SK-N-SH (cell line): ENCODE data around the gene AGBL4. TPM values are rescaled to one million over a fixed set of nuclear protein-coding genes. Genes with fewer than 3 reads are reported as not detected.

ENCODE experiments used
- CTCF ChIA-PET: fragments of 300-600, 350-600 bp; formaldehyde crosslinking; extraction: SDS; loops from one replicate; lab custom pipeline; 2021; lab: Yijun Ruan, JAX
- POLR2A ChIA-PET: fragments of 350-600 bp; sonication (Branson Sonifier 250); formaldehyde crosslinking; extraction: SDS; loops from one replicate; lab custom pipeline; 2020; ENCODE audit warnings: antibody characterized with exemption, inconsistent platforms; lab: Yijun Ruan, JAX
- DNase-seq: peaks from one replicate; pipeline ENCODE4 v3.0.0; 2012
- H2AFZ ChIP-seq: fragments of 200-600 bp; sonication (generic); 2 replicates; pipeline ENCODE4 v1.8.1; 2016; ENCODE audit warnings: antibody characterized with exemption, mild to moderate bottlenecking, low read depth
- H3F3A ChIP-seq: fragments of 200-600 bp; sonication (generic); replicated peaks from 2 replicates; pipeline ENCODE3; 2016; ENCODE audit warnings: antibody characterized with exemption, mild to moderate bottlenecking; ENCODE audit not compliant: insufficient read depth
- H3K27ac ChIP-seq, 2 experiments: fragments of 200-500 bp in 1 of 2; fragments of 200-600 bp in 1 of 2; sonication (Bioruptor generic) in 1 of 2; sonication (generic), shearing (Covaris generic) in 1 of 2; 2 replicates each; pipeline versions ENCODE4 v1.5.1 to v1.6.1; 2014 to 2016; ENCODE audit warnings: low read depth in 2 of 2, inconsistent platforms in 1 of 2, low read length in 1 of 2, mild to moderate bottlenecking in 1 of 2, mixed read lengths in 1 of 2
- H3K27me3 ChIP-seq: fragments of 200-600 bp; sonication (generic), shearing (Covaris generic); 2 replicates; pipeline ENCODE4 v1.6.1; 2016; ENCODE audit warnings: mixed run types; ENCODE audit not compliant: insufficient read depth
- H3K36me3 ChIP-seq, 2 experiments: fragments of 200-500 bp in 1 of 2; fragments of 200-600 bp in 1 of 2; sonication (Bioruptor generic) in 1 of 2; sonication (generic) in 1 of 2; replicated peaks in 1 of 2; 2 replicates each; pipeline versions ENCODE3 to v1.5.1; 2014 to 2016; ENCODE audit warnings: low read length in 1 of 2, mild to moderate bottlenecking in 1 of 2; ENCODE audit not compliant: insufficient read depth in 2 of 2, control insufficient read depth in 1 of 2
- H3K4me1 ChIP-seq, 2 experiments: fragments of 200-500 bp in 1 of 2; fragments of 200-600 bp in 1 of 2; sonication (Bioruptor generic) in 1 of 2; sonication (generic), shearing (Covaris generic) in 1 of 2; 2 replicates each; pipeline versions ENCODE4 v1.5.1 to v1.6.1; 2014 to 2016; ENCODE audit warnings: low read depth in 1 of 2, low read length in 1 of 2, mixed run types in 1 of 2; ENCODE audit not compliant: insufficient read depth in 2 of 2, control insufficient read depth in 1 of 2
- H3K4me2 ChIP-seq: fragments of 200-600 bp; sonication (generic), shearing (Covaris generic); 2 replicates; pipeline ENCODE4 v1.6.1; 2017; ENCODE audit warnings: mixed run types
- H3K4me3 ChIP-seq, 2 experiments: fragments of 200-500 bp in 1 of 2; fragments of 200-600 bp in 1 of 2; sonication (Bioruptor generic) in 1 of 2; sonication (generic), shearing (Covaris generic) in 1 of 2; 2 replicates each; pipeline versions ENCODE4 v1.5.1 to v1.8.1; 2014 to 2016; ENCODE audit warnings: low read depth in 2 of 2, inconsistent platforms in 1 of 2, low read length in 1 of 2, mild to moderate bottlenecking in 1 of 2, mixed read lengths in 1 of 2, moderate library complexity in 1 of 2
- H3K79me2 ChIP-seq: fragments of 200-600 bp; sonication (generic); 2 replicates; pipeline ENCODE4 v1.8.1; 2017; ENCODE audit warnings: mild to moderate bottlenecking; ENCODE audit not compliant: insufficient read depth
- H3K9ac ChIP-seq: fragments of 200-600 bp; sonication (generic); 2 replicates; pipeline ENCODE4 v1.6.1; 2017; ENCODE audit warnings: mixed run types
- H3K9me2 ChIP-seq: fragments of 200-600 bp; sonication (generic); 2 replicates; pipeline ENCODE4 v1.6.1; 2017; ENCODE audit warnings: mixed run types
- H3K9me3 ChIP-seq: fragments of 200-600 bp; sonication (generic); 2 replicates; pipeline ENCODE4 v1.6.1; 2017; ENCODE audit warnings: mixed run types, mild to moderate bottlenecking, moderate library complexity
- H4K20me1 ChIP-seq: fragments of 200-600 bp; sonication (generic); 2 replicates; pipeline ENCODE4 v1.6.1; 2017; ENCODE audit warnings: mild to moderate bottlenecking, mixed run types; ENCODE audit not compliant: insufficient read depth
- EP300 ChIP-seq, 2 experiments: IDR thresholded peaks; 2 replicates each; pipeline versions ENCODE4 v1.4.0 to v1.6.1; 2012; ENCODE audit warnings: borderline replicate concordance in 1 of 2, low read depth in 1 of 2, low read length in 1 of 2
- EZH2phosphoT487 ChIP-seq: fragments of 200-600 bp; sonication (generic); IDR thresholded peaks from 2 replicates; pipeline ENCODE4 v1.6.1; 2017; ENCODE audit warnings: low read depth, mixed run types, mild to moderate bottlenecking, antibody characterized with exemption, moderate library complexity, borderline replicate concordance
- FOXJ3 ChIP-seq: sonication (generic); formaldehyde crosslinking; IDR thresholded peaks from 2 replicates; pipeline ENCODE4 v1.5.1; 2020; ENCODE audit warnings: mild to moderate bottlenecking, missing genetic modification reagents
- GABPA ChIP-seq: IDR thresholded peaks from 2 replicates; pipeline ENCODE4 v1.4.0; 2012; ENCODE audit warnings: low read depth, mild to moderate bottlenecking
- GATA2 ChIP-seq: sonication (generic); formaldehyde crosslinking; IDR thresholded peaks from 2 replicates; pipeline ENCODE4 v1.5.0; 2020; ENCODE audit warnings: mild to moderate bottlenecking, missing genetic modification reagents
- MAX ChIP-seq: IDR thresholded peaks from 2 replicates; pipeline ENCODE4 v1.4.0; 2012; ENCODE audit warnings: low read depth
- MEF2A ChIP-seq: IDR thresholded peaks from 2 replicates; pipeline ENCODE4 v1.4.0; 2012; ENCODE audit warnings: low read depth, borderline replicate concordance
- NFIC ChIP-seq: IDR thresholded peaks from 2 replicates; pipeline ENCODE4 v1.4.0; 2012; ENCODE audit warnings: borderline replicate concordance
- RCOR1 ChIP-seq: fragments of 150-350 bp; IDR thresholded peaks from 2 replicates; pipeline ENCODE4 v1.6.1; 2017; ENCODE audit warnings: antibody characterized with exemption, low read length
- RXRA ChIP-seq: IDR thresholded peaks from 2 replicates; pipeline ENCODE4 v1.4.0; 2012; ENCODE audit warnings: low read depth, mild to moderate bottlenecking, borderline replicate concordance
- SIN3A ChIP-seq: IDR thresholded peaks from 2 replicates; pipeline ENCODE4 v1.6.1; 2012; ENCODE audit warnings: low read depth, mild to moderate bottlenecking, low read length, moderate library complexity, borderline replicate concordance
- TAF1 ChIP-seq: IDR thresholded peaks from 2 replicates; pipeline ENCODE4 v1.6.1; 2012; ENCODE audit warnings: low read depth, mild to moderate bottlenecking, low read length, moderate library complexity, borderline replicate concordance
- TEAD4 ChIP-seq: IDR thresholded peaks from 2 replicates; pipeline ENCODE4 v1.4.0; 2012; ENCODE audit warnings: mild to moderate bottlenecking, borderline replicate concordance; ENCODE audit not compliant: insufficient read depth
- YY1 ChIP-seq: IDR thresholded peaks from 2 replicates; pipeline ENCODE4 v1.4.0; 2012; ENCODE audit warnings: low read depth, mild to moderate bottlenecking
- WGBS: methylation state at CpG from one replicate; pipeline ENCODE4 v1.1.6; 2017; ENCODE audit warnings: low lambda C conversion rate; 5-methylcytosine and 5-hydroxymethylcytosine counted together
- polyA plus RNA-seq, 3 experiments: library from polyadenylated mRNA; depleted of rRNA; stranded (reverse); fragments of >200 nt; gene quantifications; 2 replicates each; pipeline ENCODE4 v1.2.3, GENCODE V29; 2012
- TF ChIP-seq, protein P1 (sequence below): fragments of 150-350 bp; IDR thresholded peaks from 2 replicates; pipeline ENCODE4 v1.6.1; 2017; ENCODE audit warnings: antibody characterized with exemption, low read length, low read depth, borderline replicate concordance
- TF ChIP-seq, protein P2 (sequence below): fragments of 150-350 bp; IDR thresholded peaks from 2 replicates; pipeline ENCODE4 v1.6.1; 2016; ENCODE audit warnings: mild to moderate bottlenecking, low read depth, low read length

AGBL4 gene
- polyA plus RNA-seq, 1 of the 3 experiments (the other 2 are of a cell fraction), result 0.07 TPM

GRCh38 chr1:48875552-48876329 lies 1148.0 kb downstream of the AGBL4 start:
- Histone ChIP-seq H3K27ac (peak overlapping the region; percentile 43 to 49; a peak in 2 of 4 replicates), H4K20me1 (no peaks in the 10 kb centered on the region), H3K4me1 (peaks cover 24 to 34% of the 10 kb centered on the region in 2 experiments; a peak in 3 of 4 replicates), H3K4me3 (no peak overlapping the region), H3K9ac (no peak overlapping the region), H3K9me3 (no peaks in the 10 kb centered on the region), H3K79me2 (no peaks in the 10 kb centered on the region), H3F3A (peaks cover 12% of the 10 kb centered on the region), H3K9me2 (no peaks in the 10 kb centered on the region), H3K27me3 (no peaks in the 10 kb centered on the region), H2AFZ (no peak overlapping the region; the same call in 1 of the 2 replicates), H3K36me3 (no peaks in the 10 kb centered on the region), H3K4me2 (peak overlapping the region; percentile 19)
- ChIA-PET POLR2A (no interaction called here), CTCF (interaction anchor here (0.7 to 1.6 kb wide), 4 partner anchors 13 to 303 kb away, joined by 3 to 6 read pairs (median 3); no protein-coding TSS in a partner anchor)
- WGBS, result 93% methylated on average over 8 of the region's 8 CpGs
- no peak for DNase-seq
- no peak for TF ChIP-seq TEAD4

DNA sequence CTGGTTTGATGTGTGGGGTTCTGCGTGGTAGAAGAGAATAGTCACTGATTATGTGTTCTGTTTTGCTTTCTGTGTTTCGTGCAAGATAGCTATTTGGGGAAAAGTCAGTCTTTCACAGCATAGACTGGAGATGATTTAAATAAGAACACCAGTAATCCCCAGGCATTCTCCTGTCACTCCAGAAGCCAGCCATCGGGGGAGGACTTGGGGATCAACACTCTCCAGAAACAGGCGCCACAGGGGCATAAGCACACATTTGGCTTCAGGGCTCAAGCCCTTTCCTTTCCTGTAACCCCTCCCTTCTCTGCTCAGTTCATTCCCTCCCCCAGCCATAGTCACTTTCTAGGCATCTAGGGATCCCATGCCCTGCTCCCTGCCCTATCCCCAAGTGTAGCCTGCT lies 1149.8 kb downstream of the AGBL4 start:
- Histone ChIP-seq H3K9me3 (no peaks in the 10 kb centered on the region), H3K4me3 (no peak overlapping the region), H3F3A (peaks cover 12% of the 10 kb centered on the region), H3K9me2 (no peaks in the 10 kb centered on the region), H4K20me1 (no peaks in the 10 kb centered on the region), H2AFZ (no peak overlapping the region), H3K27ac (no peak overlapping the region; a peak in 2 of 4 replicates), H3K79me2 (no peaks in the 10 kb centered on the region), H3K36me3 (no peaks in the 10 kb centered on the region), H3K4me2 (no peak overlapping the region), H3K9ac (no peak overlapping the region), H3K4me1 (peaks cover 21 to 31% of the 10 kb centered on the region in 2 experiments; a peak in 3 of 4 replicates), H3K27me3 (no peaks in the 10 kb centered on the region)
- no peak for DNase-seq
- TF ChIP-seq YY1 (no peak), RXRA (no peak), FOXJ3 (CRISPR knock-in tag) (no peak), EP300 (IDR thresholded peaks at IDR 0.05; ENCODE audit: borderline replicate concordance in 1 of 2, low read depth in 1 of 2, low read length in 1 of 2) (no peak), MAX (no peak), GATA2 (CRISPR knock-in tag) (no peak), MEF2A (no peak), EZH2phosphoT487 (no peak)
- ChIA-PET POLR2A (no interaction called here), CTCF (interaction anchor here (1.5 kb wide), 1 partner anchor 9 kb away, joined by 7 read pairs; no protein-coding TSS in a partner anchor)
- 93% methylated on average over 4 of the region's 4 CpGs for WGBS

GRCh38 chr1:48870596-48870995 lies 1153.2 kb downstream of the AGBL4 start:
- Histone ChIP-seq H2AFZ (no peak overlapping the region), H3K4me1 (peaks cover 3 to 16% of the 10 kb centered on the region in 2 experiments; a peak in 2 of 4 replicates), H3K27ac (no peak overlapping the region), H3F3A (no peaks in the 10 kb centered on the region), H4K20me1 (no peaks in the 10 kb centered on the region), H3K36me3 (no peaks in the 10 kb centered on the region), H3K4me3 (no peak overlapping the region), H3K9me3 (no peaks in the 10 kb centered on the region), H3K9me2 (no peaks in the 10 kb centered on the region), H3K9ac (no peak overlapping the region), H3K27me3 (no peaks in the 10 kb centered on the region), H3K79me2 (no peaks in the 10 kb centered on the region), H3K4me2 (no peak overlapping the region)
- ChIA-PET POLR2A (no interaction called here), CTCF (interaction anchor here (0.5 to 3.3 kb wide), 27 partner anchors 8 to 1210 kb away, joined by 3 to 16 read pairs (median 4); no protein-coding TSS in a partner anchor)
- 45% methylated on average over 3 of the region's 3 CpGs for WGBS
- no peak for DNase-seq
- TF ChIP-seq TAF1, result no peak
- no peak for TF ChIP-seq SIN3A
- no peak for TF ChIP-seq EZH2phosphoT487
- TF ChIP-seq MEF2A, result no peak
- TF ChIP-seq GABPA, result no peak
- no peak for TF ChIP-seq RCOR1
- TF ChIP-seq, protein P1, sequence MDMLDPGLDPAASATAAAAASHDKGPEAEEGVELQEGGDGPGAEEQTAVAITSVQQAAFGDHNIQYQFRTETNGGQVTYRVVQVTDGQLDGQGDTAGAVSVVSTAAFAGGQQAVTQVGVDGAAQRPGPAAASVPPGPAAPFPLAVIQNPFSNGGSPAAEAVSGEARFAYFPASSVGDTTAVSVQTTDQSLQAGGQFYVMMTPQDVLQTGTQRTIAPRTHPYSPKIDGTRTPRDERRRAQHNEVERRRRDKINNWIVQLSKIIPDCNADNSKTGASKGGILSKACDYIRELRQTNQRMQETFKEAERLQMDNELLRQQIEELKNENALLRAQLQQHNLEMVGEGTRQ, result no peak
- TF ChIP-seq RXRA, result no peak
- TF ChIP-seq NFIC, result no peak
- TF ChIP-seq, protein P2, sequence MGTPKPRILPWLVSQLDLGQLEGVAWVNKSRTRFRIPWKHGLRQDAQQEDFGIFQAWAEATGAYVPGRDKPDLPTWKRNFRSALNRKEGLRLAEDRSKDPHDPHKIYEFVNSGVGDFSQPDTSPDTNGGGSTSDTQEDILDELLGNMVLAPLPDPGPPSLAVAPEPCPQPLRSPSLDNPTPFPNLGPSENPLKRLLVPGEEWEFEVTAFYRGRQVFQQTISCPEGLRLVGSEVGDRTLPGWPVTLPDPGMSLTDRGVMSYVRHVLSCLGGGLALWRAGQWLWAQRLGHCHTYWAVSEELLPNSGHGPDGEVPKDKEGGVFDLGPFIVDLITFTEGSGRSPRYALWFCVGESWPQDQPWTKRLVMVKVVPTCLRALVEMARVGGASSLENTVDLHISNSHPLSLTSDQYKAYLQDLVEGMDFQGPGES, result no peak
